Measurements from ENCODE around the gene KDM6B.
A peak's percentile ranks its signal among the peaks of the same experiment; 100 is the strongest.

The KDM6B gene

GRCh38 chr17:7850701-7851437 lies 16.9 kb downstream of the KDM6B start:
- no peak overlapping the region for H4K8ac ChIP-seq (ENCODE audit: low read depth, low read length)
- H3K14ac ChIP-seq (ENCODE audit: low read length), result no peak overlapping the region
- no peak overlapping the region for H2AK5ac ChIP-seq (ENCODE audit: low read depth, low read length)
- H2BK15ac ChIP-seq (ENCODE audit: low read length), result no peak overlapping the region
- H3K4ac ChIP-seq (ENCODE audit: low read length), result no peak overlapping the region
- no peaks in the 10 kb centered on the region for H3K9me3 ChIP-seq (replicated peaks in 1 of 2; ENCODE audit: control insufficient read depth in 2 of 2, insufficient read depth in 1 of 2, low read depth in 1 of 2, low read length in 2 of 2)
- peaks cover 18% of the 10 kb centered on the region in 2 donors for H3K4me1 ChIP-seq (ENCODE audit: control insufficient read depth in 2 of 2, insufficient read depth in 1 of 2, low read depth in 1 of 2, low read length in 2 of 2)
- H3K23ac ChIP-seq (ENCODE audit: low read depth, low read length, poor library complexity), result no peak overlapping the region
- H2BK5ac ChIP-seq (ENCODE audit: low read length), result no peak overlapping the region
- H3K4me3 ChIP-seq (ENCODE audit: low read length in 2 of 2), result no peak overlapping the region
- no peak overlapping the region for H4K91ac ChIP-seq (ENCODE audit: low read depth, low read length, poor library complexity)
- H2BK120ac ChIP-seq (ENCODE audit: low read depth, low read length), result no peak overlapping the region
- peaks cover 21% of the 10 kb centered on the region for H3K79me1 ChIP-seq (ENCODE audit: low read depth, low read length)
- H3K27me3 ChIP-seq (ENCODE audit: control insufficient read depth in 3 of 3, insufficient read depth in 3 of 3, low read depth in 1 of 3, low read length in 3 of 3), result peaks cover 0 to 9% (median 0%) of the 10 kb centered on the region in 3 experiments
- H3K9ac ChIP-seq (ENCODE audit: low read depth, low read length, poor library complexity), result peak overlapping the region; percentile 73
- WGBS, 2 donors (ENCODE audit: extremely low coverage in 2 of 2, insufficient read length in 2 of 2, insufficient replicate concordance in 1 of 2), result no CpG with 5 or more reads among the region's 17 CpGs
- no peak overlapping the region for H2BK12ac ChIP-seq (ENCODE audit: low read length)
- peaks cover 53 to 83% of the 10 kb centered on the region in 2 donors for H3K36me3 ChIP-seq (replicated peaks in 1 of 2; ENCODE audit: control insufficient read depth in 2 of 2, insufficient read depth in 2 of 2, low read length in 2 of 2)
- no peak overlapping the region for H2AFZ ChIP-seq (ENCODE audit: low read length)
- no peak for DNase-seq (ENCODE audit: low spot score)
- no peak overlapping the region for H3K18ac ChIP-seq (ENCODE audit: low read length)
- H3K27ac ChIP-seq (replicated peaks; ENCODE audit: low read length), result no peak overlapping the region
- H3K4me2 ChIP-seq (ENCODE audit: insufficient read depth, low read length, poor library complexity, severe bottlenecking), result peak overlapping the region; percentile 38

- Histone ChIP-seq H3K23ac (ENCODE audit: low read depth, low read length, poor library complexity) (peak overlapping the region; percentile 87), H3K27me3 (ENCODE audit: control insufficient read depth in 3 of 3, insufficient read depth in 3 of 3, low read depth in 1 of 3, low read length in 3 of 3) (peaks cover 0 to 9% (median 0%) of the 10 kb centered on the region in 3 experiments), H3K4me2 (ENCODE audit: insufficient read depth, low read length, poor library complexity, severe bottlenecking) (peak overlapping the region; percentile 38), H2BK120ac (ENCODE audit: low read depth, low read length) (no peak overlapping the region), H4K8ac (ENCODE audit: low read depth, low read length) (peak overlapping the region; percentile 86), H3K14ac (ENCODE audit: low read length) (peak overlapping the region; percentile 17), H3K9me3 (replicated peaks in 1 of 2; ENCODE audit: control insufficient read depth in 2 of 2, insufficient read depth in 1 of 2, low read depth in 1 of 2, low read length in 2 of 2) (no peaks in the 10 kb centered on the region), H2BK15ac (ENCODE audit: low read length) (peak overlapping the region; percentile 91), H3K4me3 (ENCODE audit: low read length in 2 of 2) (no peak overlapping the region), H3K9ac (ENCODE audit: low read depth, low read length, poor library complexity) (peak overlapping the region; percentile 73), H3K4ac (ENCODE audit: low read length) (peak overlapping the region; percentile 47), H4K91ac (ENCODE audit: low read depth, low read length, poor library complexity) (no peak overlapping the region), H2AK5ac (ENCODE audit: low read depth, low read length) (peak overlapping the region; percentile 89), H3K18ac (ENCODE audit: low read length) (peak overlapping the region; percentile 84), H2BK5ac (ENCODE audit: low read length) (peak overlapping the region; percentile 72), H3K4me1 (ENCODE audit: control insufficient read depth in 2 of 2, insufficient read depth in 1 of 2, low read depth in 1 of 2, low read length in 2 of 2) (peaks cover 23 to 25% of the 10 kb centered on the region in 2 donors), H3K79me1 (ENCODE audit: low read depth, low read length) (peaks cover 15% of the 10 kb centered on the region), H2BK12ac (ENCODE audit: low read length) (no peak overlapping the region), H2AFZ (ENCODE audit: low read length) (no peak overlapping the region), H3K36me3 (replicated peaks in 1 of 2; ENCODE audit: control insufficient read depth in 2 of 2, insufficient read depth in 2 of 2, low read length in 2 of 2) (peaks cover 47 to 75% of the 10 kb centered on the region in 2 donors), H3K27ac (replicated peaks; ENCODE audit: low read length) (no peak overlapping the region)
- no CpG with 5 or more reads among the region's 60 CpGs for WGBS, 2 donors (ENCODE audit: extremely low coverage in 2 of 2, insufficient read length in 2 of 2, insufficient replicate concordance in 1 of 2)
- DNase-seq (ENCODE audit: low spot score), result peak; percentile 89
Observed at GRCh38 chr17:7851438-7852261, 17.6 kb downstream of the KDM6B start.

- Histone ChIP-seq H3K4me1 (ENCODE audit: control insufficient read depth in 2 of 2, insufficient read depth in 1 of 2, low read depth in 1 of 2, low read length in 2 of 2) (peaks cover 24 to 28% of the 10 kb centered on the region in 2 donors), H2BK12ac (ENCODE audit: low read length) (no peak overlapping the region), H3K14ac (ENCODE audit: low read length) (no peak overlapping the region), H3K4ac (ENCODE audit: low read length) (no peak overlapping the region), H3K36me3 (replicated peaks in 1 of 2; ENCODE audit: control insufficient read depth in 2 of 2, insufficient read depth in 2 of 2, low read length in 2 of 2) (peaks cover 42 to 69% of the 10 kb centered on the region in 2 donors), H2BK120ac (ENCODE audit: low read depth, low read length) (no peak overlapping the region), H2BK15ac (ENCODE audit: low read length) (peak overlapping the region; percentile 91), H4K91ac (ENCODE audit: low read depth, low read length, poor library complexity) (no peak overlapping the region), H2AFZ (ENCODE audit: low read length) (no peak overlapping the region), H3K27me3 (ENCODE audit: control insufficient read depth in 3 of 3, insufficient read depth in 3 of 3, low read depth in 1 of 3, low read length in 3 of 3) (peaks cover 0 to 9% (median 0%) of the 10 kb centered on the region in 3 experiments), H3K9me3 (replicated peaks in 1 of 2; ENCODE audit: control insufficient read depth in 2 of 2, insufficient read depth in 1 of 2, low read depth in 1 of 2, low read length in 2 of 2) (no peaks in the 10 kb centered on the region), H3K23ac (ENCODE audit: low read depth, low read length, poor library complexity) (peak overlapping the region; percentile 77), H2BK5ac (ENCODE audit: low read length) (peak overlapping the region; percentile 72), H2AK5ac (ENCODE audit: low read depth, low read length) (peak overlapping the region; percentile 89), H4K8ac (ENCODE audit: low read depth, low read length) (peak overlapping the region; percentile 86), H3K18ac (ENCODE audit: low read length) (peak overlapping the region; percentile 84), H3K9ac (ENCODE audit: low read depth, low read length, poor library complexity) (peak overlapping the region; percentile 57), H3K4me2 (ENCODE audit: insufficient read depth, low read length, poor library complexity, severe bottlenecking) (no peak overlapping the region), H3K27ac (replicated peaks; ENCODE audit: low read length) (no peak overlapping the region), H3K4me3 (ENCODE audit: low read length in 2 of 2) (no peak overlapping the region), H3K79me1 (ENCODE audit: low read depth, low read length) (peaks cover 10% of the 10 kb centered on the region)
- no CpG with 5 or more reads among the region's 20 CpGs for WGBS, 2 donors (ENCODE audit: extremely low coverage in 2 of 2, insufficient read length in 2 of 2, insufficient replicate concordance in 1 of 2)
- no peak for DNase-seq (ENCODE audit: low spot score)
Observed at GRCh38 chr17:7852262-7852670, 18.2 kb downstream of the KDM6B start.
